ENCODE results near the gene AXIN1. TPM values are rescaled to one million over a fixed set of nuclear protein-coding genes. Genes with fewer than 3 reads are reported as not detected.

AXIN1 gene
- total RNA-seq, 1 experiment from 2014 or later, result 26.9 TPM

DNA sequence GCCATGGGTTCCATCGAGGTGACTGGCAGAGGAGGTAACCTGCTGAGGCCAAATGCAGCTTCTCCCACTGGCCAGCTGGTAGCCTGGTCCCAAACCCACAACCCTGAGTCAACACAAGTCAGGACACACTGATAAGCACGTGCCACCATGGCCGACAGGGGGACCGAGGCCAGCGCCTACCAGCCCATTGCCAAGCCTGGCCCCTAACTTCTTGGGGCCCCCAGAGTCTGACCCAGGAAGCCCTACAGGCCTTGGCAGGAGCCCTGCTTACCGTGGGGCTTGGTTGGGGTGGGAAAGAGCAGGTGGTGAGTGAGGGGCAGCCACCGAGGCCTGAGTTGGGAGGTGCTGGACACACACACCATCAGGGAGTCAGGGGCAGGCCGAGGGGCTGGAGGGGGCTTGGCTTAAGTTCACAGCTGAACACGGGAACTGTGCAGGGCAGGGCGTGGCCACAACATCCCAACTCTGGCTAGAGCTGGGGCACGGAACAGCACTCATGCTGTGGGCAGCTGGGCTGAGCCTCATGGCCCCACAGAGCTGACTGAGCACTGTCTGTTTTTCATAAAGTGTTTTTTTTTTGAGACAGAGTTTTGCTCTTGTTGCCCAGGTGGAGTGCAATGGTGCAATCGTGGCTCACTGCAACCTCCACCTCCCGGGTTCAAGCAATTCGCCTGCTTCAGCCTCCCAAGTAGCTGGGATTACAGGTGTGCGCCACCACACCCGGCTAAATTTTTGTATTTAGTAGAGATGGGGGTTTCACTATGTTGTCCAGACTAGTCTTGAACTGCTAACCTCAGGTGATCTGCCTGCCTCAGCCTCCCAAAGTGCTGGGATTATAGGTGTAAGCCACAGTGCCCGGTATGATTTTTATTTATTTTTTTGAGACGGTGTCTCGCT, 12.3 kb upstream of the AXIN1 start:
- no TSS peak for BruUV-seq (replicated peaks)
- intact Hi-C loops (cut with micrococcal nuclease), result no loop called here
- ATAC-seq, result no peak
- DNase-seq, result no peak
- ChIA-PET POLR2A (ENCODE audit: unreplicated experiment) (no interaction called here), CTCF (interaction anchor here (0.6 kb wide), 1 partner anchor 168 kb away, joined by 3 read pairs; no protein-coding TSS in a partner anchor)
- H3K4me2 ChIP-seq (ENCODE audit: low read length), result no peak overlapping the region
- H3K27ac ChIP-seq (ENCODE audit: low read length), result no peak overlapping the region
- no peaks in the 10 kb centered on the region for H3K27me3 ChIP-seq (ENCODE audit: low read length)
- no peaks in the 10 kb centered on the region for H3F3A ChIP-seq (ENCODE audit: low read length, unreplicated experiment)
- no peaks in the 10 kb centered on the region for H3K79me2 ChIP-seq (ENCODE audit: low read length)
- no peaks in the 10 kb centered on the region for H3K36me3 ChIP-seq (ENCODE audit: low read depth, low read length)
- TF ChIP-seq EZH2 (IDR thresholded peaks at IDR 0.05; ENCODE audit: low read length, unreplicated experiment) (no peak), EZH2phosphoT487 (IDR thresholded peaks at IDR 0.05; ENCODE audit: borderline replicate concordance, low read length) (no peak)
- TF ChIP-seq, protein P1, sequence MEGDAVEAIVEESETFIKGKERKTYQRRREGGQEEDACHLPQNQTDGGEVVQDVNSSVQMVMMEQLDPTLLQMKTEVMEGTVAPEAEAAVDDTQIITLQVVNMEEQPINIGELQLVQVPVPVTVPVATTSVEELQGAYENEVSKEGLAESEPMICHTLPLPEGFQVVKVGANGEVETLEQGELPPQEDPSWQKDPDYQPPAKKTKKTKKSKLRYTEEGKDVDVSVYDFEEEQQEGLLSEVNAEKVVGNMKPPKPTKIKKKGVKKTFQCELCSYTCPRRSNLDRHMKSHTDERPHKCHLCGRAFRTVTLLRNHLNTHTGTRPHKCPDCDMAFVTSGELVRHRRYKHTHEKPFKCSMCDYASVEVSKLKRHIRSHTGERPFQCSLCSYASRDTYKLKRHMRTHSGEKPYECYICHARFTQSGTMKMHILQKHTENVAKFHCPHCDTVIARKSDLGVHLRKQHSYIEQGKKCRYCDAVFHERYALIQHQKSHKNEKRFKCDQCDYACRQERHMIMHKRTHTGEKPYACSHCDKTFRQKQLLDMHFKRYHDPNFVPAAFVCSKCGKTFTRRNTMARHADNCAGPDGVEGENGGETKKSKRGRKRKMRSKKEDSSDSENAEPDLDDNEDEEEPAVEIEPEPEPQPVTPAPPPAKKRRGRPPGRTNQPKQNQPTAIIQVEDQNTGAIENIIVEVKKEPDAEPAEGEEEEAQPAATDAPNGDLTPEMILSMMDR (conservative IDR thresholded peaks at IDR 0.05; ENCODE audit: low read depth, low read length), result no peak
- H2AFZ ChIP-seq (ENCODE audit: low read length), result no peak overlapping the region
- no peaks in the 10 kb centered on the region for H4K20me1 ChIP-seq (ENCODE audit: low read length)
- no peak overlapping the region for H3K9ac ChIP-seq (ENCODE audit: low read length)
- peaks cover 7% of the 10 kb centered on the region; the same call in 1 of the 2 replicates for H3K4me1 ChIP-seq (ENCODE audit: insufficient read depth, low read length)
- no peak overlapping the region for H3K4me3 ChIP-seq (ENCODE audit: low read length)
- no peaks in the 10 kb centered on the region for H3K9me2 ChIP-seq (replicated peaks; ENCODE audit: low read length)
- H3K9me3 ChIP-seq (ENCODE audit: low read length), result no peaks in the 10 kb centered on the region

DNA sequence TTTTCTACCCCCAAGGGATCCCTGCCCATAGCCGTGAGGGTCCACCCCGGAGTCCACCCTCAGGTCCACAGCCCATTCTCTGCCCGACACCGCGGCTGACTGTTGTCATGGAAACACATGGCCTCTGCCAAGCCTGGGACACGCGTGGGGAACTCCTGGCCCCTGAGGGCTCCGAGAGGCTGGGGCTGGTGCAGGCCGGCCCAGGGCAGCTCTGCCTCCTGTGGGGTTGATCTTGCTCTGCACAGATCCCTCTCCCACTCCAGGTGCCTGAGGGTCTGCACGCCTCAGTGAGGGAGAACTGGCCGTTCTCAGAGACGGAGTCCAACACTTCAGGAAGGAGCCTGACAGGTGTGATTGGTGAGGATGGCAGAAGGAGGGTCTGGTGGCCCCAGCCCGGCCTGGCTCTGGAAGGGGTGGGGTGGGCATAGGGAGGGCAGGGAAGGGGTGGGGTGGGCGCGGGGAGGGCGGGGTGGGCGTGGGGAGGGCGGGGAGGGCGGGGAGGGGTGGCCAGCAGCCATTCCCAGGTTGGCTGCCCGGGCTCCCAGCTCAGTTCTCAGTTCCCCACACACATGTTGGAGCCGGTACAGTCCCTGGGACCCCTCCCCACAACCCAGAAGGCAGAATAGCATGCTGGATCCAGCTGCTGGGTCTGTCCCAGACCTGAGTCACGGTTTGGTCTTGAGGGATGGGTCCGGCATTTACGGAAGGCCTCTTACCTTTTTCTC, 11.4 kb upstream of the AXIN1 start:
- no peak for DNase-seq
- Histone ChIP-seq H3K4me3 (ENCODE audit: low read length) (no peak overlapping the region), H3K9me2 (replicated peaks; ENCODE audit: low read length) (no peaks in the 10 kb centered on the region), H3F3A (ENCODE audit: low read length, unreplicated experiment) (no peaks in the 10 kb centered on the region), H4K20me1 (ENCODE audit: low read length) (no peaks in the 10 kb centered on the region), H3K9me3 (ENCODE audit: low read length) (no peaks in the 10 kb centered on the region), H3K79me2 (ENCODE audit: low read length) (no peaks in the 10 kb centered on the region), H3K4me2 (ENCODE audit: low read length) (no peak overlapping the region), H3K9ac (ENCODE audit: low read length) (no peak overlapping the region), H3K27ac (ENCODE audit: low read length) (no peak overlapping the region), H2AFZ (ENCODE audit: low read length) (no peak overlapping the region), H3K36me3 (ENCODE audit: low read depth, low read length) (no peaks in the 10 kb centered on the region), H3K4me1 (ENCODE audit: insufficient read depth, low read length) (peaks cover 2% of the 10 kb centered on the region; the same call in 1 of the 2 replicates), H3K27me3 (ENCODE audit: low read length) (no peaks in the 10 kb centered on the region)
- ChIA-PET POLR2A (ENCODE audit: unreplicated experiment) (no interaction called here), CTCF (no interaction called here)
- TF ChIP-seq EZH2 (IDR thresholded peaks at IDR 0.05; ENCODE audit: low read length, unreplicated experiment) (no peak), EZH2phosphoT487 (IDR thresholded peaks at IDR 0.05; ENCODE audit: borderline replicate concordance, low read length) (no peak)
- TF ChIP-seq, protein P1 (conservative IDR thresholded peaks at IDR 0.05; ENCODE audit: low read depth, low read length), result no peak
- no TSS peak for BruUV-seq (replicated peaks)
- intact Hi-C loops (cut with micrococcal nuclease), result no loop called here
- no peak for ATAC-seq

All from PC-3 (cell line).